H1 (cell line): Measurements from ENCODE around the gene IQGAP3. TPM values are rescaled to one million over a fixed set of nuclear protein-coding genes. Genes with fewer than 3 reads are reported as not detected.

Experiments used
- PHF8 ChIP-seq: fragments of 200-600 bp; sonication (generic); conservative IDR thresholded peaks from 2 replicates; pipeline ENCODE4 v1.7.1; 2012; ENCODE audit warnings: low read depth, mild to moderate bottlenecking, inconsistent platforms, low read length, moderate library complexity
- RFX5 ChIP-seq: IDR thresholded peaks from 2 replicates; pipeline ENCODE4 v1.6.1; 2011; ENCODE audit warnings: low read depth, low read length, improper control_type of control experiment, borderline replicate concordance
- SRF ChIP-seq: IDR thresholded peaks from 2 replicates; pipeline ENCODE4 v1.6.1; 2011; ENCODE audit warnings: mild to moderate bottlenecking, low read depth, low read length, moderate library complexity
- polyA plus RNA-seq, 7 experiments: library from polyadenylated mRNA; depleted of rRNA in 3 of 7; stranded (reverse) in 5 of 7; unstranded in 2 of 7; fragments of >200 nt in 5 of 7; fragments of 200-250 nt in 2 of 7; gene quantifications; 1 replicate in 5 of 7; 2 replicates in 1 of 7; 4 replicates in 1 of 7; pipeline versions ENCODE4 v1.2.1 to v1.2.3, GENCODE V29; 2011 to 2013; ENCODE audit warnings: missing spikeins in 2 of 7, mixed read lengths in 2 of 7
- total RNA-seq: library from RNA; stranded (reverse); fragmentation: NEBNext Ultra II Directional; extraction: Animal tissue kit (Norgen Biotek cat#: 25700); gene quantifications from 2 replicates; pipeline ENCODE4 v1.2.1, GENCODE V29; 2021
- TF ChIP-seq, protein P1 (sequence below): fragments of 300-600 bp; sonication (generic); IDR thresholded peaks from 2 replicates; pipeline ENCODE4 v1.7.1; 2012; ENCODE audit warnings: low read length, moderate library complexity, mild to moderate bottlenecking, inconsistent platforms; ENCODE audit not compliant: insufficient replicate concordance
- TF ChIP-seq, protein P2 (sequence below), 3 experiments: IDR thresholded peaks; 1 replicate in 2 of 3; 2 replicates in 1 of 3; pipeline versions ENCODE4 v1.5.1 to v1.6.1; 2011; ENCODE audit warnings: low read length in 3 of 3, mild to moderate bottlenecking in 3 of 3, inconsistent platforms in 2 of 3, low read depth in 1 of 3, moderate library complexity in 1 of 3; ENCODE audit not compliant: insufficient read depth in 1 of 3; ENCODE audit errors: control extremely low read depth in 1 of 3

IQGAP3 gene
- total and polyA plus RNA-seq, 2 of the 8 experiments (the other 6 are each of a cell fraction or from before 2014, with no cell fraction given) = 14.6 to 22.3 TPM

DNA sequence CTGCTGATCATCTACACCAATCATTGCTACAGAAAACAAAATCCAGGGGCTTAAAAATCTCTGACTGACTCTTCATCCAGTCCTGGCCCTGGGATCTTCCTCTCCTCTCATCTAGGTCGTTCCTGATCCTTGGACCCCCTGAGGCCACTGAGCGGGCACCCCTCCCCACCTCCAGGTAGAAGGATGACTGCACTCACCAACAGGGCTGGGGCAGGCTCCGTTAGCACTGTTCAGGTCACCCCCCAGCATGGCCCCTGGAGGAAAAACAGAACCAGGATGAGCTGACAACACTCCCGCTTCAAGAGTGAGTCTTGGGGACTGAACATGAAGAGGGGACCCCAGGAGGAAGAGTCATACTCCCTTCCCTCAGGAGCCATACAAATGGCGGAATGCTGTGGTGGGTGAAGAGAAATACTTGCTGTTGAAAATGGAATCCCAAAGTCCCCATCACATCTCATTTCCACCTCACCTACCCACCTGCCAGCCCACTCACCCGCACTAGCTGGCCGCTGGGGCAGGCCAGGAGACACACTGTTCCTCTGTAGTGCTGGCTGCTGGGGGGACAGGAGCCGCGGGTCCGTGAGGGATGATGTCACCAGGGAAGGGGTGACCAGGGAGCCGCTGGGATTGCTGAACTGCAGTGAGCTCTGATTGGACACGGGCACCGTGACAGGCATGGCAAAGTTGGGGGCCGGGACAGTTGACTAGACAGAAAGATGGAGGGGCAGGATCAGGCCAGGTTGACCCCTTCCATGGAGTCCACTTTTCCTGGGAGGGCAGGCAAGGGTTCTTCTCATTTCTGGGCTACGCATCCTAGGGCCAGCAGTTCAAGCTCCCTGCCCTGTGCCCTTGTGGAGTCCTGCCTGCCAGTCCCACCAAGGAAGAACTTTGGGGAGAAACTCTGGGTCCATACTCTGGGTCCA is 93.0 kb downstream of the IQGAP3 start (continued):
- TF ChIP-seq, protein P1, sequence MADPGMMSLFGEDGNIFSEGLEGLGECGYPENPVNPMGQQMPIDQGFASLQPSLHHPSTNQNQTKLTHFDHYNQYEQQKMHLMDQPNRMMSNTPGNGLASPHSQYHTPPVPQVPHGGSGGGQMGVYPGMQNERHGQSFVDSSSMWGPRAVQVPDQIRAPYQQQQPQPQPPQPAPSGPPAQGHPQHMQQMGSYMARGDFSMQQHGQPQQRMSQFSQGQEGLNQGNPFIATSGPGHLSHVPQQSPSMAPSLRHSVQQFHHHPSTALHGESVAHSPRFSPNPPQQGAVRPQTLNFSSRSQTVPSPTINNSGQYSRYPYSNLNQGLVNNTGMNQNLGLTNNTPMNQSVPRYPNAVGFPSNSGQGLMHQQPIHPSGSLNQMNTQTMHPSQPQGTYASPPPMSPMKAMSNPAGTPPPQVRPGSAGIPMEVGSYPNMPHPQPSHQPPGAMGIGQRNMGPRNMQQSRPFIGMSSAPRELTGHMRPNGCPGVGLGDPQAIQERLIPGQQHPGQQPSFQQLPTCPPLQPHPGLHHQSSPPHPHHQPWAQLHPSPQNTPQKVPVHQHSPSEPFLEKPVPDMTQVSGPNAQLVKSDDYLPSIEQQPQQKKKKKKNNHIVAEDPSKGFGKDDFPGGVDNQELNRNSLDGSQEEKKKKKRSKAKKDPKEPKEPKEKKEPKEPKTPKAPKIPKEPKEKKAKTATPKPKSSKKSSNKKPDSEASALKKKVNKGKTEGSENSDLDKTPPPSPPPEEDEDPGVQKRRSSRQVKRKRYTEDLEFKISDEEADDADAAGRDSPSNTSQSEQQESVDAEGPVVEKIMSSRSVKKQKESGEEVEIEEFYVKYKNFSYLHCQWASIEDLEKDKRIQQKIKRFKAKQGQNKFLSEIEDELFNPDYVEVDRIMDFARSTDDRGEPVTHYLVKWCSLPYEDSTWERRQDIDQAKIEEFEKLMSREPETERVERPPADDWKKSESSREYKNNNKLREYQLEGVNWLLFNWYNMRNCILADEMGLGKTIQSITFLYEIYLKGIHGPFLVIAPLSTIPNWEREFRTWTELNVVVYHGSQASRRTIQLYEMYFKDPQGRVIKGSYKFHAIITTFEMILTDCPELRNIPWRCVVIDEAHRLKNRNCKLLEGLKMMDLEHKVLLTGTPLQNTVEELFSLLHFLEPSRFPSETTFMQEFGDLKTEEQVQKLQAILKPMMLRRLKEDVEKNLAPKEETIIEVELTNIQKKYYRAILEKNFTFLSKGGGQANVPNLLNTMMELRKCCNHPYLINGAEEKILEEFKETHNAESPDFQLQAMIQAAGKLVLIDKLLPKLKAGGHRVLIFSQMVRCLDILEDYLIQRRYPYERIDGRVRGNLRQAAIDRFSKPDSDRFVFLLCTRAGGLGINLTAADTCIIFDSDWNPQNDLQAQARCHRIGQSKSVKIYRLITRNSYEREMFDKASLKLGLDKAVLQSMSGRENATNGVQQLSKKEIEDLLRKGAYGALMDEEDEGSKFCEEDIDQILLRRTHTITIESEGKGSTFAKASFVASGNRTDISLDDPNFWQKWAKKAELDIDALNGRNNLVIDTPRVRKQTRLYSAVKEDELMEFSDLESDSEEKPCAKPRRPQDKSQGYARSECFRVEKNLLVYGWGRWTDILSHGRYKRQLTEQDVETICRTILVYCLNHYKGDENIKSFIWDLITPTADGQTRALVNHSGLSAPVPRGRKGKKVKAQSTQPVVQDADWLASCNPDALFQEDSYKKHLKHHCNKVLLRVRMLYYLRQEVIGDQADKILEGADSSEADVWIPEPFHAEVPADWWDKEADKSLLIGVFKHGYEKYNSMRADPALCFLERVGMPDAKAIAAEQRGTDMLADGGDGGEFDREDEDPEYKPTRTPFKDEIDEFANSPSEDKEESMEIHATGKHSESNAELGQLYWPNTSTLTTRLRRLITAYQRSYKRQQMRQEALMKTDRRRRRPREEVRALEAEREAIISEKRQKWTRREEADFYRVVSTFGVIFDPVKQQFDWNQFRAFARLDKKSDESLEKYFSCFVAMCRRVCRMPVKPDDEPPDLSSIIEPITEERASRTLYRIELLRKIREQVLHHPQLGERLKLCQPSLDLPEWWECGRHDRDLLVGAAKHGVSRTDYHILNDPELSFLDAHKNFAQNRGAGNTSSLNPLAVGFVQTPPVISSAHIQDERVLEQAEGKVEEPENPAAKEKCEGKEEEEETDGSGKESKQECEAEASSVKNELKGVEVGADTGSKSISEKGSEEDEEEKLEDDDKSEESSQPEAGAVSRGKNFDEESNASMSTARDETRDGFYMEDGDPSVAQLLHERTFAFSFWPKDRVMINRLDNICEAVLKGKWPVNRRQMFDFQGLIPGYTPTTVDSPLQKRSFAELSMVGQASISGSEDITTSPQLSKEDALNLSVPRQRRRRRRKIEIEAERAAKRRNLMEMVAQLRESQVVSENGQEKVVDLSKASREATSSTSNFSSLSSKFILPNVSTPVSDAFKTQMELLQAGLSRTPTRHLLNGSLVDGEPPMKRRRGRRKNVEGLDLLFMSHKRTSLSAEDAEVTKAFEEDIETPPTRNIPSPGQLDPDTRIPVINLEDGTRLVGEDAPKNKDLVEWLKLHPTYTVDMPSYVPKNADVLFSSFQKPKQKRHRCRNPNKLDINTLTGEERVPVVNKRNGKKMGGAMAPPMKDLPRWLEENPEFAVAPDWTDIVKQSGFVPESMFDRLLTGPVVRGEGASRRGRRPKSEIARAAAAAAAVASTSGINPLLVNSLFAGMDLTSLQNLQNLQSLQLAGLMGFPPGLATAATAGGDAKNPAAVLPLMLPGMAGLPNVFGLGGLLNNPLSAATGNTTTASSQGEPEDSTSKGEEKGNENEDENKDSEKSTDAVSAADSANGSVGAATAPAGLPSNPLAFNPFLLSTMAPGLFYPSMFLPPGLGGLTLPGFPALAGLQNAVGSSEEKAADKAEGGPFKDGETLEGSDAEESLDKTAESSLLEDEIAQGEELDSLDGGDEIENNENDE = no peak
- TF ChIP-seq, protein P2, sequence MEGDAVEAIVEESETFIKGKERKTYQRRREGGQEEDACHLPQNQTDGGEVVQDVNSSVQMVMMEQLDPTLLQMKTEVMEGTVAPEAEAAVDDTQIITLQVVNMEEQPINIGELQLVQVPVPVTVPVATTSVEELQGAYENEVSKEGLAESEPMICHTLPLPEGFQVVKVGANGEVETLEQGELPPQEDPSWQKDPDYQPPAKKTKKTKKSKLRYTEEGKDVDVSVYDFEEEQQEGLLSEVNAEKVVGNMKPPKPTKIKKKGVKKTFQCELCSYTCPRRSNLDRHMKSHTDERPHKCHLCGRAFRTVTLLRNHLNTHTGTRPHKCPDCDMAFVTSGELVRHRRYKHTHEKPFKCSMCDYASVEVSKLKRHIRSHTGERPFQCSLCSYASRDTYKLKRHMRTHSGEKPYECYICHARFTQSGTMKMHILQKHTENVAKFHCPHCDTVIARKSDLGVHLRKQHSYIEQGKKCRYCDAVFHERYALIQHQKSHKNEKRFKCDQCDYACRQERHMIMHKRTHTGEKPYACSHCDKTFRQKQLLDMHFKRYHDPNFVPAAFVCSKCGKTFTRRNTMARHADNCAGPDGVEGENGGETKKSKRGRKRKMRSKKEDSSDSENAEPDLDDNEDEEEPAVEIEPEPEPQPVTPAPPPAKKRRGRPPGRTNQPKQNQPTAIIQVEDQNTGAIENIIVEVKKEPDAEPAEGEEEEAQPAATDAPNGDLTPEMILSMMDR (IDR thresholded peaks at IDR 0.05; ENCODE audit: control extremely low read depth in 1 of 3, insufficient read depth in 1 of 3, low read depth in 1 of 3, low read length in 3 of 3) = no peak
- TF ChIP-seq PHF8 = no peak
- no peak for TF ChIP-seq RFX5
- no peak for TF ChIP-seq SRF
